Activated T-cell treated with anti-CD3 and anti-CD28 coated beads, Interleukin-2, amount 50 U/mL, for 72 hours (primary cell): ENCODE results near the gene RXRA. TPM values are rescaled to one million over a fixed set of nuclear protein-coding genes. Genes with fewer than 3 reads are reported as not detected.

Experiments
- ATAC-seq, 2 donors: fragments of 150-1000 bp; cut with Tn5 transposase; replicated peaks in 1 of 2; 2 replicates each; pipeline ENCODE4 v1.10.0; 2021; ENCODE audit warnings: moderate library complexity in 2 of 2, mild to moderate bottlenecking in 1 of 2
- DNase-seq, 2 donors: peaks; one replicate each; pipeline ENCODE4 v3.0.0; 2021 to 2022; ENCODE audit warnings: mixed read lengths in 1 of 2
- H3K27ac Mint-ChIP-seq: one replicate; pipeline ENCODE4 v1.8.0; 2022; ENCODE audit warnings: mild to moderate bottlenecking, moderate library complexity, mixed read lengths
- H3K27me3 Mint-ChIP-seq: one replicate; pipeline ENCODE4 v1.8.0; 2022; ENCODE audit warnings: low read depth, mixed read lengths
- H3K36me3 Mint-ChIP-seq, 2 donors: one replicate each; pipeline ENCODE4 v1.8.0; 2022; ENCODE audit warnings: mixed read lengths in 2 of 2, mild to moderate bottlenecking in 1 of 2; ENCODE audit not compliant: insufficient read depth in 2 of 2
- H3K4me1 Mint-ChIP-seq: one replicate; pipeline ENCODE4 v1.8.0; 2022; ENCODE audit warnings: low read depth, mixed read lengths
- H3K4me3 Mint-ChIP-seq, 2 donors: one replicate each; pipeline ENCODE4 v1.8.0; 2022; ENCODE audit warnings: mild to moderate bottlenecking in 2 of 2, mixed read lengths in 2 of 2, moderate library complexity in 2 of 2
- H3K9me3 Mint-ChIP-seq, 2 donors: one replicate each; pipeline ENCODE4 v1.8.0; 2022; ENCODE audit warnings: mixed read lengths in 2 of 2
- total RNA-seq, 2 donors: library from RNA; stranded (reverse); gene quantifications; one replicate each; pipeline ENCODE4 v1.2.3, GENCODE V29; 2022

RXRA gene
- total RNA-seq, 2 donors from 2014 or later, result 4.9 to 12.4 TPM

DNA sequence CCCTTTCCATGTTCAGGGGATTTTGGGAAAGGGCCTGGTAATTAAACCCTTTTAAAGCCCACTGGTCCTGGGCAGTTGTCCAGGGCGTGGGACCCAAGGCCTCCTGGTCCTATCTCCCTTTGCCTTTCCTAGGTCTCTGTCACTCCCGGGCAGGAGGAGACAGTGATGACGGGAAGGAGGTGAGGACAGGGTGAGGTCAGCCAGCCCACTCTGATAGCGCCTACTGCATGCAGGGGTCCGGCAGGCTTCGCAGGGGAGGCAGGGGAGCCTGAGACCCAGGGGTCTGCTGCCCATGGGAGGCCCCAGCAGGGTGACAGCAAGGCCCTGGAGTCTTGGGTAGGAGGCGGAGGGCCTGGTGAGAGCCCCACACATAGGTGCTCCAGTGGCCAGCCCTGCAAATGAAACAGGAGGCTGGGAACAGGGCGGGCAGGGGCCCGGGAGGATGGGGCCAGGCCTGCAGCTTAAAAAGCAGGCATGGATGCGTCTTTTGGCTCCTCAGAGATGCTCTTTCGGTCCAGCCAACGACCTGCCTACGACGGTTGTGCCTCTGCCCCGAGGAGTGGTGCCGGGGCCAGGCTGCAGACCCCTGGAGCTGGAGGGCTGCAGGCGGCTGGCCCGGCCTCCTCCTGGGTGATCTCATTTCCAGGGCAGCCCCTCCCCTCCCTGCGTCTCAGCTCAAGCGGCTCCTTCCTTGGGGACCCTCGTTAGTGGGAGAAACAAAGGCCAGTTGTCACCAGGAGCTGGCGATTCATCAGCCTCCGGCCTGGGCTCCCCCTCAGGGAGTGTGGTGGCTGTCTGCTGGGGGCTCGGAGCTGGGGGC lies 6.7 kb upstream of the RXRA start:
- Mint-ChIP-seq H3K4me1 (peaks cover 3% of the 10 kb centered on the region), H3K27me3 (peaks cover 7% of the 10 kb centered on the region), H3K9me3 (no peaks in the 10 kb centered on the region), H3K36me3 (no peaks in the 10 kb centered on the region), H3K4me3 (no peak overlapping the region), H3K27ac (no peak overlapping the region)
- DNase-seq (no peak), ATAC-seq (no peak)

GRCh38 chr9:134320126-134320867 lies 6.0 kb upstream of the RXRA start:
- Mint-ChIP-seq H3K4me3 (no peak overlapping the region), H3K36me3 (no peaks in the 10 kb centered on the region), H3K4me1 (peaks cover 5% of the 10 kb centered on the region), H3K9me3 (no peaks in the 10 kb centered on the region), H3K27me3 (peaks cover 10% of the 10 kb centered on the region), H3K27ac (no peak overlapping the region)
- DNase-seq, result peak in 1 of 2 donors; percentile 25
- no peak for ATAC-seq

- H3K27ac Mint-ChIP-seq, result no peak overlapping the region
- peaks cover 10% of the 10 kb centered on the region for H3K27me3 Mint-ChIP-seq
- H3K4me3 Mint-ChIP-seq, result no peak overlapping the region
- no peaks in the 10 kb centered on the region for H3K9me3 Mint-ChIP-seq
- DNase-seq (no peak), ATAC-seq (no peak)
- no peaks in the 10 kb centered on the region for H3K36me3 Mint-ChIP-seq
- H3K4me1 Mint-ChIP-seq, result peaks cover 5% of the 10 kb centered on the region
Observed at GRCh38 chr9:134320868-134321471, 5.3 kb upstream of the RXRA start.

- ATAC-seq (no peak), DNase-seq (no peak)
- no peaks in the 10 kb centered on the region for H3K36me3 Mint-ChIP-seq
- H3K4me3 Mint-ChIP-seq, result no peak overlapping the region
- H3K9me3 Mint-ChIP-seq, result no peaks in the 10 kb centered on the region
- peaks cover 10% of the 10 kb centered on the region for H3K27me3 Mint-ChIP-seq
- peaks cover 5% of the 10 kb centered on the region for H3K4me1 Mint-ChIP-seq
- H3K27ac Mint-ChIP-seq, result no peak overlapping the region
Observed at GRCh38 chr9:134321531-134321930, 4.7 kb upstream of the RXRA start.

- H3K9me3 Mint-ChIP-seq, result no peaks in the 10 kb centered on the region
- peaks cover 10% of the 10 kb centered on the region for H3K27me3 Mint-ChIP-seq
- no peak overlapping the region for H3K27ac Mint-ChIP-seq
- DNase-seq, result no peak
- peaks cover 5% of the 10 kb centered on the region for H3K4me1 Mint-ChIP-seq
- H3K4me3 Mint-ChIP-seq, result no peak overlapping the region
- no peaks in the 10 kb centered on the region for H3K36me3 Mint-ChIP-seq
- ATAC-seq, result no peak
Observed at GRCh38 chr9:134321946-134322741, 4.1 kb upstream of the RXRA start.

DNA sequence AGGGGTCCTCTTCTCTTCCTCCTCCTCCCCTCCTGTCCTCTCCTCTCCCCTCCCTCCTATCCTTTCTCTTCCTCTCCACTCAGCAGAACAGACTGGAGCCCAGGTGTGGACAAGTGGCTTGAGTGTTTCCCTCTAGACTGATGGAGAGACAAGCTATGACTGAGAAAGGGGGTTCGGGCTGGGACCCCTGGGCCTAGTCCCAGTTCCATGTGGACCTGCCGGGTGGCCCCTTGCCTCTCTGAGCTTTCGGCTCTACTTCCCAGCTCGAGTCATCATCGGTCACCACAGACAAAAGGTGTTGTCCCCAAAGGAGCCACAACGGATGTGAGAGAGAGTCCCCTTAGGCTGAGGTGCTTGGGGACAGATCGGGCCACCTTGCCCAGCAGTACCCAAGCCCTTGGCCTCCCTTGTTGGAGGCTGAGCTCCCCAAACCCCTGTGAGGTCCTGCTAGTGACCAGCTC lies 3.4 kb upstream of the RXRA start:
- no peak for DNase-seq
- no peak for ATAC-seq
- Mint-ChIP-seq H3K4me1 (peaks cover 5% of the 10 kb centered on the region), H3K27ac (no peak overlapping the region), H3K4me3 (no peak overlapping the region), H3K9me3 (no peaks in the 10 kb centered on the region), H3K27me3 (peaks cover 14% of the 10 kb centered on the region), H3K36me3 (no peaks in the 10 kb centered on the region)

DNA sequence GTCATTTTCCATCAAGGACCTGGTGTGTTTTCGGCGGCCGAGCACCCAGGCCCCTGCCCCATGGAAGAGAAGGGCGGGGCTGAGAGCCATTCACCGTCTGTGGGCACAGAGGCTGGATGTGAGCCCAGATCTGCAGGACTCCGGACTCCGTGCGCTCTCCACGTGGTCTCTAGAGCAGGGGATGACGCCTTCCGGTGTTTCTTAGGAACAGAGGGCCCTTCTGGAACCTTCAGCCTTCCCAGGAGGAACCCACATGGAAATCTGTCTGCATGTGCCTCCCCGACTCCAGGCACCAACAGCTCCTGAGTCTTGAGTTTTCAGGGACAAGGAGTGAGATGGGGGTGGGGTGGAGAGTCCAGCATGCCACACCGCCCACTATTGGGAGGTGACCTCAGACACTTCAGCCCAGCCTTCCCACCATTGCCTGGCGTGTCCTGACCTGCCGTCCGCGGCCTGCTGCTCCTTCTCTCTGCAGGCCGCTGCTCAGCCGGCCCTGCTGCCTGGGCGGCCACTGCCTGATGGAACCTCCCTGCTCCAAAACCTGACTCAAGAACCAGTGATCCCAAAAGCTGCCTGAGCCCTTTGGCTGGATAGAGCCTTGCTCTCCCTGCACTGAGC lies 2.4 kb upstream of the RXRA start:
- Mint-ChIP-seq H3K4me1 (peaks cover 5% of the 10 kb centered on the region), H3K4me3 (no peak overlapping the region), H3K36me3 (no peaks in the 10 kb centered on the region), H3K27ac (no peak overlapping the region), H3K27me3 (peaks cover 18% of the 10 kb centered on the region), H3K9me3 (no peaks in the 10 kb centered on the region)
- no peak for ATAC-seq
- DNase-seq, result no peak

- Mint-ChIP-seq H3K27me3 (peaks cover 18% of the 10 kb centered on the region), H3K4me1 (peaks cover 5% of the 10 kb centered on the region), H3K27ac (no peak overlapping the region), H3K4me3 (peak overlapping the region; percentile 32 to 61), H3K36me3 (no peaks in the 10 kb centered on the region), H3K9me3 (no peaks in the 10 kb centered on the region)
- peak; percentile 14 to 25 for ATAC-seq
- no peak for DNase-seq
Observed at GRCh38 chr9:134324359-134325095, 1.7 kb upstream of the RXRA start.

GRCh38 chr9:134325096-134325812 lies 1.0 kb upstream of the RXRA start:
- Mint-ChIP-seq H3K4me3 (peak overlapping the region; percentile 61 to 68), H3K36me3 (no peaks in the 10 kb centered on the region), H3K4me1 (peaks cover 5% of the 10 kb centered on the region), H3K27ac (no peak overlapping the region), H3K9me3 (no peaks in the 10 kb centered on the region), H3K27me3 (peaks cover 18% of the 10 kb centered on the region)
- DNase-seq (peak in 1 of 2 donors; percentile 37), ATAC-seq (peak in 1 of 2 donors; percentile 21)

DNA sequence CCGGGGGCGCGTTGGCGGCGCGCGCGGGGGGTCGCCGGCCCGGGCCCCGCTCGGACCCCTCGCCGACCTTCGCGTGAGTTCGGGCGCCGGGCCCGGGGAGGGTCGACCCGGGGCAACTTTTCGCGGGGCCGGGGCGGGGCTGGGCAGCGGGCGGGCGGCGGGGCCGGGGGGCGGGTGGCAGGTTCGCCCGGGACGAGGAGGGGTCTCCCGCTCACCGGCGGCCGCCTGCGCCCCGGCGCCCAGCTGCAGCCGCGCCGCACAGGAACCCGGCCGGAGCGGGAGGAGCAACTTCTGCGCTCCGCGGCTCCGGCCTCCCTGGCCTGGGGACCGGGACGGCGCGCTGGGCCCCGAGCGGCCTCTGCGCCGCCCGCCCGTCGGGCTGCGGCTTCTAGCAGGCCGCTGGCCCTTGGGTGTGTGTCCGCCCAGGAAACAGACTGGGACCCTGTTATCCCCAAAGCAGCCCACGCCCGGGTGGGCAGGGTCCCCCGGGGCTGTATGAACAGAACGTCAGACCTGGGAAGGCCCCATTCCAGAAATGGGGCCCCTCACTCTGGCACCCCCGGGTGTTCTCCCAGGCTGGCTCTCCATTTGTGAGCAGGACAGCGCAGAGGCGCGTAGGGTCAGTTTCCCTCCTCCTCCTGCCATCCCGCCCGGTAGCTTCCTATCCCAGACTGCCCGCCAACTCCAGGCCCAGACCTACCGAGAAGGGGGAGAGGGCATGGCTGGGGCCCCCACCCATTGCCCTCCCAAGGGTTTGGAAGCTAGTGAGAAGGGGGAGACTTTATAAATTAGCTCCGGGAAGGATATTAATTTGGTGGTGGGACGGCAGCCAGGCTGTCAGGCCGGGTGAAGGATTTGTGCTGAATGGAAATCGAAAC lies 708 bp downstream of the RXRA start:
- H3K27me3 Mint-ChIP-seq, result peaks cover 18% of the 10 kb centered on the region
- no peaks in the 10 kb centered on the region for H3K36me3 Mint-ChIP-seq
- H3K4me3 Mint-ChIP-seq, result peak overlapping the region in 1 of 2 donors; percentile 44
- H3K9me3 Mint-ChIP-seq, result no peaks in the 10 kb centered on the region
- DNase-seq, result no peak
- H3K27ac Mint-ChIP-seq, result no peak overlapping the region
- ATAC-seq, result peak in 1 of 2 donors; percentile 44
- peaks cover 5% of the 10 kb centered on the region for H3K4me1 Mint-ChIP-seq
